Natural killer cell (primary cell): ENCODE results near the gene UROC1. TPM values are rescaled to one million over a fixed set of nuclear protein-coding genes. Genes with fewer than 3 reads are reported as not detected.
"Not testable (repeated sequence)": the region's sequence is repeated elsewhere in the genome, so short reads cannot be mapped to it uniquely, and the experiment has no call there.

Experiments
- ATAC-seq, 3 donors: fragments of 150-1000 bp in 2 of 3; fragments of 200-7000 bp in 1 of 3; cut with Tn5 transposase; 1 replicate in 1 of 3; 2 replicates in 2 of 3; pipeline ENCODE4 v1.10.0; 2021; ENCODE audit warnings: mild to moderate bottlenecking in 2 of 3, moderate library complexity in 2 of 3
- DNase-seq, 2 donors: peaks; one replicate each; pipeline versions ENCODE4 v3.0.0 to v3.0.0-alpha.2; 2013 to 2021; ENCODE audit warnings: mixed read lengths in 1 of 2
- H3K27ac ChIP-seq: one replicate; pipeline ENCODE4 v1.5.1; 2013; ENCODE audit warnings: mild to moderate bottlenecking, low read length
- H3K27me3 ChIP-seq: one replicate; pipeline ENCODE4 v1.6.1; 2013; ENCODE audit warnings: low read length; ENCODE audit not compliant: control insufficient read depth, insufficient read depth
- H3K36me3 ChIP-seq: one replicate; pipeline ENCODE4 v1.6.1; 2013; ENCODE audit warnings: low read length; ENCODE audit not compliant: control insufficient read depth, insufficient read depth
- H3K4me1 ChIP-seq: one replicate; pipeline ENCODE4 v1.6.1; 2013; ENCODE audit warnings: low read length; ENCODE audit not compliant: control insufficient read depth, insufficient read depth
- H3K4me3 ChIP-seq: one replicate; pipeline ENCODE4 v1.5.1; 2013; ENCODE audit warnings: low read length
- H3K9me3 ChIP-seq: one replicate; pipeline ENCODE4 v1.6.1; 2013; ENCODE audit warnings: low read length; ENCODE audit not compliant: control insufficient read depth, insufficient read depth
- H3K27ac Mint-ChIP-seq, 2 donors: one replicate each; pipeline ENCODE4 v1.8.0; 2022; ENCODE audit warnings: mild to moderate bottlenecking in 2 of 2, mixed read lengths in 2 of 2, moderate library complexity in 1 of 2
- H3K27me3 Mint-ChIP-seq, 2 donors: one replicate each; pipeline ENCODE4 v1.8.0; 2022; ENCODE audit warnings: low read depth in 2 of 2, mixed read lengths in 2 of 2
- H3K36me3 Mint-ChIP-seq: one replicate; pipeline ENCODE4 v1.8.0; 2022; ENCODE audit warnings: mixed read lengths
- H3K4me1 Mint-ChIP-seq, 2 donors: one replicate each; pipeline ENCODE4 v1.8.0; 2022; ENCODE audit warnings: mixed read lengths in 2 of 2
- H3K4me3 Mint-ChIP-seq: one replicate; pipeline ENCODE4 v1.8.0; 2022; ENCODE audit warnings: mild to moderate bottlenecking, moderate library complexity, mixed read lengths
- H3K9me3 Mint-ChIP-seq, 2 donors: one replicate each; pipeline ENCODE4 v1.8.0; 2022; ENCODE audit warnings: mixed read lengths in 2 of 2
- CTCF ChIP-seq: fragments of 200-600 bp; IDR thresholded peaks from one replicate; pipeline ENCODE4 v1.8.0; 2022; ENCODE audit warnings: antibody characterized with exemption
- WGBS: methylation state at CpG from one replicate; pipeline ENCODE4 v1.1.7; 2013; ENCODE audit warnings: missing lambda C conversion rate; ENCODE audit not compliant: insufficient coverage; 5-methylcytosine and 5-hydroxymethylcytosine counted together
- intact Hi-C: fragments of 100-400 bp; cut with micrococcal nuclease; formaldehyde crosslinking; loops from one replicate; pipeline ENCODE4 v1.14.2; 2022
- total RNA-seq, 4 donors: library from RNA; stranded (reverse); fragments of 120-200 nt in 1 of 4; gene quantifications; one replicate each; pipeline versions ENCODE4 v1.2.3 to v1.2.4, GENCODE V29; 2013 to 2022

UROC1 gene
- total RNA-seq, 3 donors from 2014 or later (not counting 1 experiment from before 2014, with no cell fraction given), result not detected

GRCh38 chr3:126537116-126537729, 19.6 kb upstream of the UROC1 start:
- H3K4me1 Mint-ChIP-seq, result peaks cover 9 to 21% of the 10 kb centered on the region in 2 donors
- intact Hi-C loops, result no loop called here
- Histone ChIP-seq H3K9me3 (no peaks in the 10 kb centered on the region), H3K27me3 (no peaks in the 10 kb centered on the region), H3K36me3 (no peaks in the 10 kb centered on the region), H3K4me1 (no peaks in the 10 kb centered on the region), H3K4me3 (no peak overlapping the region), H3K27ac (no peak overlapping the region)
- ATAC-seq, result no peak
- no peak overlapping the region for H3K4me3 Mint-ChIP-seq
- DNase-seq, result no peak
- 74% methylated on average over 9 of the region's 9 CpGs for WGBS
- no peak for TF ChIP-seq CTCF
- H3K27ac Mint-ChIP-seq, result no peak overlapping the region
- H3K36me3 Mint-ChIP-seq, result no peaks in the 10 kb centered on the region
- H3K9me3 Mint-ChIP-seq, result no peaks in the 10 kb centered on the region
- peaks cover 14 to 27% of the 10 kb centered on the region in 2 donors for H3K27me3 Mint-ChIP-seq

- DNase-seq, result no peak
- H3K27ac Mint-ChIP-seq, result no peak overlapping the region
- no peaks in the 10 kb centered on the region for H3K9me3 Mint-ChIP-seq
- Histone ChIP-seq H3K27me3 (no peaks in the 10 kb centered on the region), H3K4me3 (no peak overlapping the region), H3K9me3 (no peaks in the 10 kb centered on the region), H3K27ac (no peak overlapping the region), H3K36me3 (no peaks in the 10 kb centered on the region), H3K4me1 (no peaks in the 10 kb centered on the region)
- 96% methylated on average over 3 of the region's 3 CpGs for WGBS
- H3K4me3 Mint-ChIP-seq, result no peak overlapping the region
- intact Hi-C loops, result no loop called here
- no peak for TF ChIP-seq CTCF
- no peaks in the 10 kb centered on the region for H3K36me3 Mint-ChIP-seq
- peaks cover 14 to 27% of the 10 kb centered on the region in 2 donors for H3K27me3 Mint-ChIP-seq
- no peak for ATAC-seq
- H3K4me1 Mint-ChIP-seq, result peaks cover 7 to 19% of the 10 kb centered on the region in 2 donors
These were observed 18.6 kb upstream of the UROC1 start for GRCh38 chr3:126536126-126536525.

- no peak for ATAC-seq
- Mint-ChIP-seq H3K27me3 (peaks cover 10 to 27% of the 10 kb centered on the region in 2 donors), H3K4me3 (no peak overlapping the region), H3K27ac (no peak overlapping the region), H3K4me1 (peaks cover 2 to 15% of the 10 kb centered on the region in 2 donors), H3K9me3 (no peaks in the 10 kb centered on the region), H3K36me3 (no peaks in the 10 kb centered on the region)
- no peak for TF ChIP-seq CTCF
- DNase-seq, result no peak
- Histone ChIP-seq H3K9me3 (no peaks in the 10 kb centered on the region), H3K27ac (no peak overlapping the region), H3K4me3 (no peak overlapping the region), H3K36me3 (no peaks in the 10 kb centered on the region), H3K27me3 (no peaks in the 10 kb centered on the region), H3K4me1 (peaks cover 4% of the 10 kb centered on the region)
- intact Hi-C loops, result no loop called here
These were observed 18.1 kb upstream of the UROC1 start for GRCh38 chr3:126535636-126536035.

GRCh38 chr3:126534716-126535115, 17.1 kb upstream of the UROC1 start:
- H3K36me3 Mint-ChIP-seq, H3K9me3 Mint-ChIP-seq, DNase-seq, intact Hi-C loops, H3K4me3 ChIP-seq, H3K27ac ChIP-seq, H3K9me3 ChIP-seq, H3K4me3 Mint-ChIP-seq, H3K36me3 ChIP-seq, H3K27ac Mint-ChIP-seq, ATAC-seq, H3K27me3 ChIP-seq: not testable (repeated sequence)
- WGBS, result 78% methylated on average over 7 of the region's 7 CpGs
- peaks cover 13% of the 10 kb centered on the region for H3K4me1 ChIP-seq
- peaks cover 7 to 27% of the 10 kb centered on the region in 2 donors for H3K27me3 Mint-ChIP-seq
- peaks cover 0 to 11% of the 10 kb centered on the region in 2 donors for H3K4me1 Mint-ChIP-seq
